C1 segment of cervical spinal cord (tissue), 14 donors: ENCODE measurements around the gene HNF1A.
"Not testable (repeated sequence)": the region's sequence is repeated elsewhere in the genome, so short reads cannot be mapped to it uniquely, and the experiment has no call there.

Experiments
- DNase-seq, 14 donors: peaks; one replicate each; lab custom pipeline; 2025; lab: John Stamatoyannopoulos, UW

The HNF1A gene

GRCh38 chr12:120978296-120979219, at the start of gene HNF1A:
TSS of gene HNF1A (plus strand) at chr12:120978543. CDS start at chr12:120978769, 226 bp downstream.
- no peak for DNase-seq

- no peak for DNase-seq
These were observed 49.3 kb upstream of the HNF1A start for GRCh38 chr12:120928864-120929652.

GRCh38 chr12:120930032-120930431, 48.3 kb upstream of the HNF1A start:
- no peak for DNase-seq

- no peak for DNase-seq
These were observed 46.3 kb upstream of the HNF1A start for GRCh38 chr12:120932058-120932457.

- no peak for DNase-seq
These were observed 45.3 kb upstream of the HNF1A start for GRCh38 chr12:120932956-120933526.

- DNase-seq = no peak
These were observed 44.6 kb upstream of the HNF1A start for GRCh38 chr12:120933786-120934185.

GRCh38 chr12:120936197-120936596, 42.1 kb upstream of the HNF1A start:
- DNase-seq = peak in 6 of 14 donors; percentile 2 to 21 (median 6)

GRCh38 chr12:120938496-120938895, 39.8 kb upstream of the HNF1A start:
- no peak for DNase-seq

- peak in 7 of 14 donors; percentile 1 to 55 (median 17) for DNase-seq
These were observed 38.8 kb upstream of the HNF1A start for GRCh38 chr12:120939523-120939922.

- DNase-seq = no peak
These were observed 38.3 kb upstream of the HNF1A start for GRCh38 chr12:120940006-120940405.

- no peak for DNase-seq
These were observed 37.5 kb upstream of the HNF1A start for GRCh38 chr12:120940799-120941198.

- DNase-seq = no peak
These were observed 36.9 kb upstream of the HNF1A start for GRCh38 chr12:120941412-120941811.

GRCh38 chr12:120941846-120942405, 36.4 kb upstream of the HNF1A start:
- no peak for DNase-seq

- no peak for DNase-seq
These were observed 34.9 kb upstream of the HNF1A start for GRCh38 chr12:120943482-120943881.

- peak in 3 of 14 donors; percentile 0 to 5 (median 2) for DNase-seq
These were observed 33.6 kb upstream of the HNF1A start for GRCh38 chr12:120944645-120945217.

- not testable (repeated sequence) for DNase-seq
These were observed 32.8 kb upstream of the HNF1A start for GRCh38 chr12:120945516-120945915.

- DNase-seq = not testable (repeated sequence)
These were observed 28.0 kb upstream of the HNF1A start for GRCh38 chr12:120950260-120950799.

- DNase-seq = no peak
These were observed 27.5 kb upstream of the HNF1A start for GRCh38 chr12:120950807-120951206.

- no peak for DNase-seq
These were observed 23.1 kb upstream of the HNF1A start for GRCh38 chr12:120955232-120955631.

GRCh38 chr12:120956579-120957300, 21.6 kb upstream of the HNF1A start:
- DNase-seq = no peak
